Rectal smooth muscle tissue (tissue), 1 donor: ENCODE results near the gene TPH2.

Experiments used
- H3K27ac ChIP-seq: one replicate; pipeline ENCODE4 v1.7.0; 2013; ENCODE audit warnings: low read depth, low read length, inconsistent platforms
- H3K27me3 ChIP-seq: one replicate; pipeline ENCODE4 v1.7.0; 2013; ENCODE audit warnings: low read length; ENCODE audit not compliant: control insufficient read depth, insufficient read depth
- H3K36me3 ChIP-seq: one replicate; pipeline ENCODE4 v1.7.0; 2013; ENCODE audit warnings: low read length; ENCODE audit not compliant: control insufficient read depth, insufficient read depth
- H3K4me1 ChIP-seq: one replicate; pipeline ENCODE4 v1.7.0; 2013; ENCODE audit warnings: low read length; ENCODE audit not compliant: control insufficient read depth, insufficient read depth
- H3K4me3 ChIP-seq: one replicate; pipeline ENCODE4 v1.7.0; 2013; ENCODE audit warnings: low read length
- H3K9ac ChIP-seq: one replicate; pipeline ENCODE4 v1.7.0; 2013; ENCODE audit warnings: low read length

Gene TPH2

GRCh38 chr12:71970031-71970430 lies 31.4 kb downstream of the TPH2 start:
- Histone ChIP-seq H3K27me3 (no peaks in the 10 kb centered on the region), H3K4me3 (no peak overlapping the region), H3K27ac (no peak overlapping the region), H3K4me1 (no peaks in the 10 kb centered on the region), H3K36me3 (no peaks in the 10 kb centered on the region), H3K9ac (no peak overlapping the region)

GRCh38 chr12:71972441-71973074 lies 33.9 kb downstream of the TPH2 start:
- Histone ChIP-seq H3K4me1 (no peaks in the 10 kb centered on the region), H3K9ac (no peak overlapping the region), H3K36me3 (no peaks in the 10 kb centered on the region), H3K4me3 (no peak overlapping the region), H3K27me3 (no peaks in the 10 kb centered on the region), H3K27ac (no peak overlapping the region)

GRCh38 chr12:71973687-71974086 lies 35.0 kb downstream of the TPH2 start:
- H3K27ac ChIP-seq = no peak overlapping the region
- H3K9ac ChIP-seq = no peak overlapping the region
- no peaks in the 10 kb centered on the region for H3K27me3 ChIP-seq
- H3K36me3 ChIP-seq = no peaks in the 10 kb centered on the region
- H3K4me1 ChIP-seq = no peaks in the 10 kb centered on the region
- no peak overlapping the region for H3K4me3 ChIP-seq

GRCh38 chr12:71980538-71980937 lies 41.9 kb downstream of the TPH2 start:
- no peak overlapping the region for H3K9ac ChIP-seq
- no peak overlapping the region for H3K4me3 ChIP-seq
- H3K27me3 ChIP-seq = no peaks in the 10 kb centered on the region
- no peaks in the 10 kb centered on the region for H3K4me1 ChIP-seq
- no peak overlapping the region for H3K27ac ChIP-seq
- H3K36me3 ChIP-seq = no peaks in the 10 kb centered on the region

- Histone ChIP-seq H3K9ac (no peak overlapping the region), H3K27ac (no peak overlapping the region), H3K4me1 (no peaks in the 10 kb centered on the region), H3K36me3 (no peaks in the 10 kb centered on the region), H3K4me3 (no peak overlapping the region), H3K27me3 (no peaks in the 10 kb centered on the region)
Observed at GRCh38 chr12:71981149-71981548, 42.5 kb downstream of the TPH2 start.

GRCh38 chr12:71994715-71995114 lies 56.1 kb downstream of the TPH2 start:
- no peaks in the 10 kb centered on the region for H3K27me3 ChIP-seq
- H3K36me3 ChIP-seq = no peaks in the 10 kb centered on the region
- no peaks in the 10 kb centered on the region for H3K4me1 ChIP-seq
- no peak overlapping the region for H3K27ac ChIP-seq
- H3K9ac ChIP-seq = no peak overlapping the region
- H3K4me3 ChIP-seq = no peak overlapping the region

GRCh38 chr12:71999795-72000194 lies 61.1 kb downstream of the TPH2 start:
- Histone ChIP-seq H3K27me3 (no peaks in the 10 kb centered on the region), H3K9ac (no peak overlapping the region), H3K4me1 (no peaks in the 10 kb centered on the region), H3K27ac (no peak overlapping the region), H3K4me3 (no peak overlapping the region), H3K36me3 (no peaks in the 10 kb centered on the region)

GRCh38 chr12:72000969-72001648 lies 62.5 kb downstream of the TPH2 start:
- Histone ChIP-seq H3K27me3 (no peaks in the 10 kb centered on the region), H3K36me3 (no peaks in the 10 kb centered on the region), H3K4me3 (no peak overlapping the region), H3K9ac (no peak overlapping the region), H3K27ac (no peak overlapping the region), H3K4me1 (no peaks in the 10 kb centered on the region)

GRCh38 chr12:72006766-72007165 lies 68.1 kb downstream of the TPH2 start:
- Histone ChIP-seq H3K27me3 (no peaks in the 10 kb centered on the region), H3K27ac (no peak overlapping the region), H3K4me1 (peaks cover 4% of the 10 kb centered on the region), H3K9ac (no peak overlapping the region), H3K4me3 (no peak overlapping the region), H3K36me3 (no peaks in the 10 kb centered on the region)

- Histone ChIP-seq H3K36me3 (no peaks in the 10 kb centered on the region), H3K27me3 (no peaks in the 10 kb centered on the region), H3K4me3 (no peak overlapping the region), H3K9ac (no peak overlapping the region), H3K27ac (no peak overlapping the region), H3K4me1 (peaks cover 7% of the 10 kb centered on the region)
Observed at GRCh38 chr12:72010356-72010755, 71.7 kb downstream of the TPH2 start.

GRCh38 chr12:72011374-72011773 lies 72.7 kb downstream of the TPH2 start:
- Histone ChIP-seq H3K36me3 (no peaks in the 10 kb centered on the region), H3K9ac (no peak overlapping the region), H3K27ac (no peak overlapping the region), H3K4me1 (peaks cover 7% of the 10 kb centered on the region), H3K4me3 (no peak overlapping the region), H3K27me3 (no peaks in the 10 kb centered on the region)

GRCh38 chr12:72012874-72013273 lies 74.2 kb downstream of the TPH2 start:
- H3K4me3 ChIP-seq = no peak overlapping the region
- H3K27me3 ChIP-seq = no peaks in the 10 kb centered on the region
- H3K36me3 ChIP-seq = no peaks in the 10 kb centered on the region
- H3K9ac ChIP-seq = no peak overlapping the region
- H3K27ac ChIP-seq = no peak overlapping the region
- H3K4me1 ChIP-seq = peaks cover 7% of the 10 kb centered on the region

- Histone ChIP-seq H3K4me3 (no peak overlapping the region), H3K27me3 (no peaks in the 10 kb centered on the region), H3K9ac (no peak overlapping the region), H3K4me1 (peaks cover 7% of the 10 kb centered on the region), H3K27ac (no peak overlapping the region), H3K36me3 (no peaks in the 10 kb centered on the region)
Observed at GRCh38 chr12:72015895-72016294, 77.2 kb downstream of the TPH2 start.
